Bronchial epithelial cell (primary cell): ENCODE measurements around the gene FBXO24. TPM values are rescaled to one million over a fixed set of nuclear protein-coding genes. Genes with fewer than 3 reads are reported as not detected.

Experiments used
- DNase-seq: peaks from one replicate; pipeline ENCODE4 v3.0.0-alpha.2; 2010; ENCODE audit warnings: low read depth
- FAIRE-seq: peaks from 2 replicates; lab custom pipeline; 2011; peaks lifted over from hg19 to GRCh38; lab: Jason Lieb, UNC
- H3K27me3 ChIP-seq: 2 replicates; pipeline ENCODE4 v1.5.1; 2011; ENCODE audit warnings: low read length; ENCODE audit not compliant: control insufficient read depth, insufficient read depth
- H3K36me3 ChIP-seq: 2 replicates; pipeline ENCODE4 v1.5.1; 2011; ENCODE audit warnings: low read length; ENCODE audit not compliant: control insufficient read depth, insufficient read depth
- H3K4me3 ChIP-seq: 2 replicates; pipeline ENCODE4 v1.5.1; 2011; ENCODE audit warnings: mild to moderate bottlenecking, low read depth, low read length, control low read depth
- CTCF ChIP-seq: IDR thresholded peaks from 2 replicates; pipeline ENCODE4 v1.5.1; 2011; ENCODE audit warnings: mild to moderate bottlenecking, moderate library complexity, low read length, control low read depth, inconsistent platforms; ENCODE audit not compliant: insufficient read depth, severe bottlenecking
- total RNA-seq: library from RNA; depleted of rRNA; stranded (reverse); fragments of >200 nt; gene quantifications from 2 replicates; pipeline ENCODE4 v1.2.1, GENCODE V29; 2014

Gene FBXO24
- total RNA-seq, 1 donor from 2014 or later = 0.53 TPM

- DNase-seq (no peak), FAIRE-seq (no peak)
- H3K36me3 ChIP-seq = peaks cover 4% of the 10 kb centered on the region
- no peak overlapping the region for H3K4me3 ChIP-seq
- H3K27me3 ChIP-seq = no peaks in the 10 kb centered on the region
- TF ChIP-seq CTCF = no peak
Observed at GRCh38 chr7:100568176-100568895, 17.8 kb upstream of the FBXO24 start.

GRCh38 chr7:100568896-100569844 is 17.0 kb upstream of the FBXO24 start:
- FAIRE-seq = peak; percentile 60
- Histone ChIP-seq H3K27me3 (no peaks in the 10 kb centered on the region), H3K4me3 (peak overlapping the region; percentile 17), H3K36me3 (peaks cover 5% of the 10 kb centered on the region)
- DNase-seq = no peak
- TF ChIP-seq CTCF = peak; percentile 54

GRCh38 chr7:100570954-100571828 is 14.9 kb upstream of the FBXO24 start:
- no peak for TF ChIP-seq CTCF

GRCh38 chr7:100571829-100572116 is 14.4 kb upstream of the FBXO24 start:
- DNase-seq = no peak
- TF ChIP-seq CTCF = no peak
- Histone ChIP-seq H3K4me3 (no peak overlapping the region), H3K27me3 (no peaks in the 10 kb centered on the region), H3K36me3 (peaks cover 19% of the 10 kb centered on the region)
- FAIRE-seq = no peak

More at GRCh38 chr7:100570954-100571828, 14.9 kb upstream of the FBXO24 start:
- no peak for FAIRE-seq
- DNase-seq = no peak
- no peaks in the 10 kb centered on the region for H3K27me3 ChIP-seq
- H3K36me3 ChIP-seq = peaks cover 16% of the 10 kb centered on the region
- no peak overlapping the region for H3K4me3 ChIP-seq

- DNase-seq = no peak
- TF ChIP-seq CTCF = no peak
- Histone ChIP-seq H3K27me3 (no peaks in the 10 kb centered on the region), H3K4me3 (no peak overlapping the region), H3K36me3 (peaks cover 21% of the 10 kb centered on the region)
- no peak for FAIRE-seq
Observed at GRCh38 chr7:100572281-100572948, 13.7 kb upstream of the FBXO24 start.
